CD14-positive monocyte (primary cell): ENCODE measurements around the gene SCG5. TPM values are rescaled to one million over a fixed set of nuclear protein-coding genes. Genes with fewer than 3 reads are reported as not detected.

Experiments used
- DNase-seq, 3 donors: peaks; one replicate each; pipeline ENCODE4 v3.0.0-alpha.2; 2011 to 2022
- H2AFZ ChIP-seq: 2 replicates; pipeline ENCODE4 v1.6.0; 2012; ENCODE audit warnings: mild to moderate bottlenecking, low read depth, low read length, inconsistent platforms; ENCODE audit not compliant: insufficient read depth, poor library complexity, severe bottlenecking
- H3K27ac ChIP-seq, 2 donors: 1 replicate in 1 of 2; 2 replicates in 1 of 2; pipeline ENCODE4 v1.5.1; 2012 to 2013; ENCODE audit warnings: low read length in 2 of 2, control low read depth in 1 of 2, inconsistent platforms in 1 of 2, low read depth in 1 of 2, mild to moderate bottlenecking in 1 of 2
- H3K27me3 ChIP-seq, 2 donors: one replicate each; pipeline versions ENCODE4 v1.6.0 to v1.6.1; 2011 to 2013; ENCODE audit warnings: low read length in 2 of 2; ENCODE audit not compliant: control insufficient read depth in 2 of 2, insufficient read depth in 2 of 2
- H3K36me3 ChIP-seq, 2 donors: replicated peaks in 1 of 2; 1 replicate in 1 of 2; 2 replicates in 1 of 2; pipeline versions ENCODE4 v1.5.1 to v1.6.1; 2012 to 2013; ENCODE audit warnings: low read length in 2 of 2, control low read depth in 1 of 2, inconsistent platforms in 1 of 2, mild to moderate bottlenecking in 1 of 2; ENCODE audit not compliant: insufficient read depth in 2 of 2, control insufficient read depth in 1 of 2
- H3K4me1 ChIP-seq, 2 donors: 1 replicate in 1 of 2; 2 replicates in 1 of 2; pipeline versions ENCODE4 v1.5.1 to v1.6.1; 2012 to 2013; ENCODE audit warnings: low read length in 2 of 2, control low read depth in 1 of 2, inconsistent platforms in 1 of 2, mild to moderate bottlenecking in 1 of 2, moderate library complexity in 1 of 2; ENCODE audit not compliant: insufficient read depth in 2 of 2, control insufficient read depth in 1 of 2
- H3K4me2 ChIP-seq: replicated peaks from 2 replicates; pipeline ENCODE3; 2012; ENCODE audit warnings: low read length, moderate library complexity, mild to moderate bottlenecking; ENCODE audit not compliant: poor library complexity, severe bottlenecking; ENCODE audit errors: extremely low read depth
- H3K4me3 ChIP-seq, 3 experiments: fragments of 200-600 bp in 1 of 3; sonication (generic) in 1 of 3; replicated peaks in 1 of 3; 1 replicate in 2 of 3; 2 replicates in 1 of 3; pipeline ENCODE4 v1.5.1; 2011 to 2013; ENCODE audit warnings: low read length in 3 of 3, mild to moderate bottlenecking in 3 of 3, control low read depth in 2 of 3, low read depth in 2 of 3, inconsistent platforms in 1 of 3, moderate library complexity in 1 of 3
- H3K79me2 ChIP-seq: 2 replicates; pipeline ENCODE4 v1.6.0; 2012; ENCODE audit warnings: mild to moderate bottlenecking, control low read depth, inconsistent platforms, low read length, moderate library complexity; ENCODE audit not compliant: insufficient read depth
- H3K9ac ChIP-seq: 2 replicates; pipeline ENCODE4 v1.6.0; 2017; ENCODE audit warnings: low read length, mild to moderate bottlenecking; ENCODE audit not compliant: insufficient read depth, poor library complexity, severe bottlenecking
- H3K9me3 ChIP-seq, 2 donors: replicated peaks in 1 of 2; 1 replicate in 1 of 2; 2 replicates in 1 of 2; pipeline versions ENCODE4 v1.5.1 to v1.6.1; 2012 to 2013; ENCODE audit warnings: low read length in 2 of 2, control low read depth in 1 of 2; ENCODE audit not compliant: control insufficient read depth in 1 of 2, insufficient read depth in 1 of 2
- H4K20me1 ChIP-seq: 2 replicates; pipeline ENCODE4 v1.6.0; 2012; ENCODE audit warnings: mild to moderate bottlenecking, low read length, control low read depth, moderate library complexity; ENCODE audit not compliant: insufficient read depth
- H3K27ac Mint-ChIP-seq, 7 donors: one replicate each; pipeline ENCODE4 v1.8.0; 2020; ENCODE audit warnings: mild to moderate bottlenecking in 7 of 7, mixed read lengths in 7 of 7, moderate library complexity in 6 of 7, inconsistent platforms in 2 of 7
- H3K27me3 Mint-ChIP-seq, 3 donors: one replicate each; pipeline ENCODE4 v1.8.0; 2021 to 2022; ENCODE audit warnings: low read depth in 3 of 3, mild to moderate bottlenecking in 3 of 3, mixed read lengths in 3 of 3, moderate library complexity in 3 of 3, inconsistent platforms in 1 of 3
- H3K36me3 Mint-ChIP-seq, 2 donors: one replicate each; pipeline ENCODE4 v1.8.0; 2020; ENCODE audit warnings: mixed read lengths in 2 of 2, inconsistent platforms in 1 of 2, mild to moderate bottlenecking in 1 of 2
- H3K4me1 Mint-ChIP-seq: one replicate; pipeline ENCODE4 v1.8.0; 2020; ENCODE audit warnings: mild to moderate bottlenecking, mixed read lengths
- H3K4me3 Mint-ChIP-seq, 2 donors: one replicate each; pipeline ENCODE4 v1.8.0; 2020; ENCODE audit warnings: mild to moderate bottlenecking in 2 of 2, mixed read lengths in 2 of 2, moderate library complexity in 1 of 2
- H3K9me3 Mint-ChIP-seq, 7 donors: one replicate each; pipeline ENCODE4 v1.8.0; 2020 to 2022; ENCODE audit warnings: mixed read lengths in 7 of 7, mild to moderate bottlenecking in 6 of 7, moderate library complexity in 6 of 7, inconsistent platforms in 2 of 7
- WGBS: methylation state at CpG from one replicate; pipeline ENCODE4 v1.1.5; 2013; ENCODE audit warnings: missing lambda C conversion rate; ENCODE audit not compliant: insufficient coverage; 5-methylcytosine and 5-hydroxymethylcytosine counted together
- intact Hi-C, 2 donors: fragments of 100-400 bp; cut with micrococcal nuclease; formaldehyde crosslinking; loops; one replicate each; pipeline versions ENCODE4 v1.15.0 to v1.15.1; 2023
- polyA plus RNA-seq, 3 donors: library from polyadenylated mRNA; depleted of rRNA in 1 of 3; unstranded in 2 of 3; stranded (reverse) in 1 of 3; fragments of 300-500 nt in 2 of 3; fragments of >200 nt in 1 of 3; fragmentation: Illumina TruSeq in 2 of 3; gene quantifications; 1 replicate in 2 of 3; 2 replicates in 1 of 3; pipeline ENCODE4 v1.2.3, GENCODE V29; 2012 to 2021
- TF ChIP-seq, protein P1 (sequence below): fragments of 200-600 bp; IDR thresholded peaks from one replicate; pipeline ENCODE4 v1.8.0; 2022; ENCODE audit warnings: antibody characterized with exemption, mild to moderate bottlenecking

The SCG5 gene
- polyA plus RNA-seq, 3 donors, result not detected

- peaks cover 7 to 12% (median 10%) of the 10 kb centered on the region in 3 donors for H3K27me3 Mint-ChIP-seq
- Histone ChIP-seq H3K9ac (no peak overlapping the region), H3K79me2 (peaks cover 3% of the 10 kb centered on the region), H3K27me3 (peaks cover 0 to 3% of the 10 kb centered on the region in 2 donors), H3K9me3 (no peaks in the 10 kb centered on the region), H4K20me1 (no peaks in the 10 kb centered on the region), H3K4me2 (no peak overlapping the region), H3K4me1 (no peaks in the 10 kb centered on the region), H3K27ac (no peak overlapping the region), H3K4me3 (no peak overlapping the region), H3K36me3 (peaks cover 8 to 49% of the 10 kb centered on the region in 2 donors), H2AFZ (no peak overlapping the region)
- H3K27ac Mint-ChIP-seq, result no peak overlapping the region
- no CpG with 5 or more reads among the region's 1 CpG for WGBS
- H3K36me3 Mint-ChIP-seq, result peaks cover 44 to 47% of the 10 kb centered on the region in 2 donors
- no peak for DNase-seq
- TF ChIP-seq, protein P1, sequence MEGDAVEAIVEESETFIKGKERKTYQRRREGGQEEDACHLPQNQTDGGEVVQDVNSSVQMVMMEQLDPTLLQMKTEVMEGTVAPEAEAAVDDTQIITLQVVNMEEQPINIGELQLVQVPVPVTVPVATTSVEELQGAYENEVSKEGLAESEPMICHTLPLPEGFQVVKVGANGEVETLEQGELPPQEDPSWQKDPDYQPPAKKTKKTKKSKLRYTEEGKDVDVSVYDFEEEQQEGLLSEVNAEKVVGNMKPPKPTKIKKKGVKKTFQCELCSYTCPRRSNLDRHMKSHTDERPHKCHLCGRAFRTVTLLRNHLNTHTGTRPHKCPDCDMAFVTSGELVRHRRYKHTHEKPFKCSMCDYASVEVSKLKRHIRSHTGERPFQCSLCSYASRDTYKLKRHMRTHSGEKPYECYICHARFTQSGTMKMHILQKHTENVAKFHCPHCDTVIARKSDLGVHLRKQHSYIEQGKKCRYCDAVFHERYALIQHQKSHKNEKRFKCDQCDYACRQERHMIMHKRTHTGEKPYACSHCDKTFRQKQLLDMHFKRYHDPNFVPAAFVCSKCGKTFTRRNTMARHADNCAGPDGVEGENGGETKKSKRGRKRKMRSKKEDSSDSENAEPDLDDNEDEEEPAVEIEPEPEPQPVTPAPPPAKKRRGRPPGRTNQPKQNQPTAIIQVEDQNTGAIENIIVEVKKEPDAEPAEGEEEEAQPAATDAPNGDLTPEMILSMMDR, result no peak
- H3K9me3 Mint-ChIP-seq, result no peaks in the 10 kb centered on the region
- H3K4me3 Mint-ChIP-seq, result no peak overlapping the region
- H3K4me1 Mint-ChIP-seq, result peaks cover 7% of the 10 kb centered on the region
- intact Hi-C loops, result loop anchor here in 1 of 2 donors (10.0 kb wide), 1 partner anchor 61 kb away; no protein-coding TSS in a partner anchor
These were observed 2.5 kb downstream of the SCG5 start for GRCh38 chr15:32643907-32644445.

DNA sequence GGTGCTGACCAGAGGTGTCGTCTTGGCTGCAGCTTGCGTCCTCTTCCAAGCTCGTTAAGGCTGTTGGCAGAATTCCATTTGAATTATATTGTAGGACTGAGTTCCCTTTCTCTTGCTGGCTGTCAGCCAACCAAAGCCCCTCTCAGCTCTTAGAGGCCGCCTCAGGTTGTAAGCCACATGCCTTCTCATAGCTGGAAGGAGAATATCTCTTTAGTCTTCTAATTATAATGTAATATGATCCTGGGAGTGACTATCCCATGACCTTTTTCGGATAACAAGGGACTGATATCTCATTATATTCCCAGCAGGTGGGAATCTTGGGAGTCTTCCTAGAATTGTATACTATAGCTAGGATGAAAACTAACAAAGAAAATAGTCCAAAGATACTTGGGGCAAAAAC is 4.8 kb downstream of the SCG5 start:
- H3K27ac Mint-ChIP-seq, result no peak overlapping the region
- peaks cover 4 to 49% of the 10 kb centered on the region in 2 donors for H3K36me3 ChIP-seq
- WGBS, result 68% methylated on average over 3 of the region's 5 CpGs
- peaks cover 0 to 3% of the 10 kb centered on the region in 2 donors for H3K27me3 ChIP-seq
- H3K4me2 ChIP-seq, result no peak overlapping the region
- no peak for DNase-seq
- peaks cover 5% of the 10 kb centered on the region for H3K4me1 Mint-ChIP-seq
- no peaks in the 10 kb centered on the region for H3K4me1 ChIP-seq
- H3K9me3 ChIP-seq, result no peaks in the 10 kb centered on the region
- no peaks in the 10 kb centered on the region for H3K9me3 Mint-ChIP-seq
- peaks cover 32 to 49% of the 10 kb centered on the region in 2 donors for H3K36me3 Mint-ChIP-seq
- TF ChIP-seq, protein P1, result no peak
- no peak overlapping the region for H3K4me3 Mint-ChIP-seq
- H3K27ac ChIP-seq, result no peak overlapping the region
- H4K20me1 ChIP-seq, result no peaks in the 10 kb centered on the region
- H2AFZ ChIP-seq, result no peak overlapping the region
- intact Hi-C loops, result loop anchor here in 1 of 2 donors (10.0 kb wide), 1 partner anchor 59 kb away; no protein-coding TSS in a partner anchor
- H3K27me3 Mint-ChIP-seq, result peaks cover 3 to 7% (median 4%) of the 10 kb centered on the region in 3 donors
- H3K4me3 ChIP-seq, result no peak overlapping the region
- no peaks in the 10 kb centered on the region for H3K79me2 ChIP-seq
- no peak overlapping the region for H3K9ac ChIP-seq
